Keratinocyte (primary cell): ENCODE data around the gene RAPGEFL1.

Source experiments
- CTCF ChIP-seq, 3 experiments: IDR thresholded peaks in 1 of 3; conservative IDR thresholded peaks in 1 of 3; optimal IDR thresholded peaks in 1 of 3; 2 replicates in 2 of 3; 3 replicates in 1 of 3; pipeline versions ENCODE3 to v1.5.1; 2011; ENCODE audit warnings: low read length in 3 of 3, mild to moderate bottlenecking in 3 of 3, moderate library complexity in 2 of 3, control low read depth in 1 of 3, inconsistent platforms in 1 of 3; ENCODE audit not compliant: insufficient read depth in 2 of 3; ENCODE audit errors: extremely low read depth in 1 of 3
- EZH2 ChIP-seq: IDR thresholded peaks from one replicate; pipeline ENCODE4 v1.6.1; 2012; ENCODE audit warnings: inconsistent platforms, mild to moderate bottlenecking, low read length, moderate library complexity

GRCh38 chr17:40230670-40231069 is 53.4 kb downstream of the RAPGEFL1 start:
- TF ChIP-seq CTCF (optimal IDR thresholded peaks at IDR 0.05 in 1 of 3, IDR thresholded peaks at IDR 0.05 in 1 of 3, conservative IDR thresholded peaks at IDR 0.05 in 1 of 3; ENCODE audit: extremely low read depth in 1 of 3, insufficient read depth in 2 of 3, low read length in 3 of 3) (no peak), EZH2 (no peak)
